CD4-positive, alpha-beta T cell treated with Interleukin-12 subunit alpha and Interleukin-12 subunit beta, for 1 hour (primary cell): ENCODE data around the gene PODXL2.

Source experiments
- DNase-seq: peaks from one replicate; pipeline ENCODE4 v3.0.0-alpha.2; 2020

PODXL2 gene

GRCh38 chr3:127711896-127712295 is 82.9 kb downstream of the PODXL2 start:
- DNase-seq = no peak

- DNase-seq = no peak
These were observed 83.5 kb downstream of the PODXL2 start for GRCh38 chr3:127712461-127712860.

GRCh38 chr3:127712881-127713771 is 84.1 kb downstream of the PODXL2 start:
- DNase-seq = no peak

- no peak for DNase-seq
These were observed 85.2 kb downstream of the PODXL2 start for GRCh38 chr3:127714125-127714571.

- DNase-seq = no peak
These were observed 85.9 kb downstream of the PODXL2 start for GRCh38 chr3:127714866-127715265.

GRCh38 chr3:127715532-127715931 is 86.5 kb downstream of the PODXL2 start:
- no peak for DNase-seq

- DNase-seq = no peak
These were observed 87.4 kb downstream of the PODXL2 start for GRCh38 chr3:127716384-127716783.

- no peak for DNase-seq
These were observed 88.6 kb downstream of the PODXL2 start for GRCh38 chr3:127717357-127718244.

GRCh38 chr3:127718245-127718915 is 89.4 kb downstream of the PODXL2 start:
- no peak for DNase-seq

- no peak for DNase-seq
These were observed 89.9 kb downstream of the PODXL2 start for GRCh38 chr3:127718916-127719290.

GRCh38 chr3:127719369-127719768 is 90.4 kb downstream of the PODXL2 start:
- DNase-seq = no peak

- no peak for DNase-seq
These were observed 91.3 kb downstream of the PODXL2 start for GRCh38 chr3:127720161-127720823.

GRCh38 chr3:127720985-127721935 is 92.3 kb downstream of the PODXL2 start:
- no peak for DNase-seq

- no peak for DNase-seq
These were observed 93.3 kb downstream of the PODXL2 start for GRCh38 chr3:127722091-127722784.
